Prostate gland (tissue), 2 donors: ENCODE data around the gene OR2T1.

Experiments
- POLR2A ChIP-seq: fragments of 450-650 bp; IDR thresholded peaks from one replicate; pipeline ENCODE4 v1.6.1; 2016; ENCODE audit warnings: antibody characterized with exemption, mild to moderate bottlenecking
- POLR2AphosphoS5 ChIP-seq: sonication (generic); formaldehyde crosslinking; IDR thresholded peaks from one replicate; pipeline ENCODE4 v1.6.1; 2017; ENCODE audit warnings: antibody characterized with exemption
- TF ChIP-seq, protein P1 (sequence below), 4 experiments: fragments of 200-600 bp in 2 of 4; fragments of 450-650 bp in 2 of 4; sonication (generic) in 2 of 4; IDR thresholded peaks; 1 replicate in 3 of 4; 2 replicates in 1 of 4; pipeline ENCODE4 v1.5.1; 2016 to 2019; ENCODE audit warnings: antibody characterized with exemption in 4 of 4, mild to moderate bottlenecking in 2 of 4, moderate library complexity in 2 of 4

GRCh38 chr1:248361121-248361715, 41.6 kb upstream of the OR2T1 start, which contains the start of gene OR2T4:
- TF ChIP-seq, protein P1, sequence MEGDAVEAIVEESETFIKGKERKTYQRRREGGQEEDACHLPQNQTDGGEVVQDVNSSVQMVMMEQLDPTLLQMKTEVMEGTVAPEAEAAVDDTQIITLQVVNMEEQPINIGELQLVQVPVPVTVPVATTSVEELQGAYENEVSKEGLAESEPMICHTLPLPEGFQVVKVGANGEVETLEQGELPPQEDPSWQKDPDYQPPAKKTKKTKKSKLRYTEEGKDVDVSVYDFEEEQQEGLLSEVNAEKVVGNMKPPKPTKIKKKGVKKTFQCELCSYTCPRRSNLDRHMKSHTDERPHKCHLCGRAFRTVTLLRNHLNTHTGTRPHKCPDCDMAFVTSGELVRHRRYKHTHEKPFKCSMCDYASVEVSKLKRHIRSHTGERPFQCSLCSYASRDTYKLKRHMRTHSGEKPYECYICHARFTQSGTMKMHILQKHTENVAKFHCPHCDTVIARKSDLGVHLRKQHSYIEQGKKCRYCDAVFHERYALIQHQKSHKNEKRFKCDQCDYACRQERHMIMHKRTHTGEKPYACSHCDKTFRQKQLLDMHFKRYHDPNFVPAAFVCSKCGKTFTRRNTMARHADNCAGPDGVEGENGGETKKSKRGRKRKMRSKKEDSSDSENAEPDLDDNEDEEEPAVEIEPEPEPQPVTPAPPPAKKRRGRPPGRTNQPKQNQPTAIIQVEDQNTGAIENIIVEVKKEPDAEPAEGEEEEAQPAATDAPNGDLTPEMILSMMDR (IDR thresholded peaks at IDR 0.05): no peak
- TF ChIP-seq POLR2A (no peak), POLR2AphosphoS5 (no peak)
